ENCODE measurements around the gene A2ML1. TPM values are rescaled to one million over a fixed set of nuclear protein-coding genes. Genes with fewer than 3 reads are reported as not detected.
A peak's percentile ranks its signal among the peaks of the same experiment; 100 is the strongest.
"Not testable (repeated sequence)": the region's sequence is repeated elsewhere in the genome, so short reads cannot be mapped to it uniquely, and the experiment has no call there.

The A2ML1 gene
- total and polyA plus RNA-seq, 12 donors = 0.13 to 0.20 TPM; not detected in 10

DNA sequence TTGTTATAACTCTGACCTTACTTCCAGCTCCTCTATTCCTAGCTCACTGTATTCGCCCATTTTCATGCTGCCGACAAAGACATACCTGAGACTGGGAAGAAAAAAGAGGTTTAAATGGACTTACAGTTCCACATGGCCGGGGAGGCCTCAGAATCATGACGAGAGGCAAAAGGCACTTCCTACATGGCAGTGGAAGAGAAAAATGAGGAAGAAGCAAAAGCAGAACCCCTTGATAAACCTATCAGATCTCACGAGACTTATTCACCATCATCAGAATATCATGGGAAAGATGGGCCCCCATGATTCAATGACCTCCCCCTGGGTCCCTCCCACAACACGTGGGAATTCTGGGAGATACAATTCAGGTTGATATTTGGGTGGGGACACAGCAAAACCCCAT is 77.4 kb downstream of the A2ML1 start:
- no peaks in the 10 kb centered on the region for H3K9me3 ChIP-seq
- no peaks in the 10 kb centered on the region for H3K27me3 ChIP-seq
- H3K4me3 ChIP-seq = no peak overlapping the region
- DNase-seq = no peak
- TF ChIP-seq, protein P1, sequence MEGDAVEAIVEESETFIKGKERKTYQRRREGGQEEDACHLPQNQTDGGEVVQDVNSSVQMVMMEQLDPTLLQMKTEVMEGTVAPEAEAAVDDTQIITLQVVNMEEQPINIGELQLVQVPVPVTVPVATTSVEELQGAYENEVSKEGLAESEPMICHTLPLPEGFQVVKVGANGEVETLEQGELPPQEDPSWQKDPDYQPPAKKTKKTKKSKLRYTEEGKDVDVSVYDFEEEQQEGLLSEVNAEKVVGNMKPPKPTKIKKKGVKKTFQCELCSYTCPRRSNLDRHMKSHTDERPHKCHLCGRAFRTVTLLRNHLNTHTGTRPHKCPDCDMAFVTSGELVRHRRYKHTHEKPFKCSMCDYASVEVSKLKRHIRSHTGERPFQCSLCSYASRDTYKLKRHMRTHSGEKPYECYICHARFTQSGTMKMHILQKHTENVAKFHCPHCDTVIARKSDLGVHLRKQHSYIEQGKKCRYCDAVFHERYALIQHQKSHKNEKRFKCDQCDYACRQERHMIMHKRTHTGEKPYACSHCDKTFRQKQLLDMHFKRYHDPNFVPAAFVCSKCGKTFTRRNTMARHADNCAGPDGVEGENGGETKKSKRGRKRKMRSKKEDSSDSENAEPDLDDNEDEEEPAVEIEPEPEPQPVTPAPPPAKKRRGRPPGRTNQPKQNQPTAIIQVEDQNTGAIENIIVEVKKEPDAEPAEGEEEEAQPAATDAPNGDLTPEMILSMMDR (IDR thresholded peaks at IDR 0.05) = no peak
- ATAC-seq = no peak
- intact Hi-C loops (cut with DNase I) = loop anchor here in 5 of 10 donors (10.0 kb wide), 3 partner anchors 115 to 215 kb away; no protein-coding TSS in a partner anchor
- H3K27ac ChIP-seq = no peak overlapping the region
- H3K4me1 ChIP-seq = peaks cover 0 to 7% (median 0%) of the 10 kb centered on the region in 9 donors
- H3K36me3 ChIP-seq = no peaks in the 10 kb centered on the region
- WGBS, 2 donors = 84 to 87% methylated on average over 6 of the region's 6 CpGs

- WGBS, 2 donors = 73 to 82% methylated on average over 5 of the region's 5 CpGs
- intact Hi-C loops (cut with DNase I); H3K4me3 ChIP-seq; ATAC-seq; H3K9me3 ChIP-seq; H3K27me3 ChIP-seq; H3K36me3 ChIP-seq; DNase-seq; H3K27ac ChIP-seq: not testable (repeated sequence)
- H3K4me1 ChIP-seq = peaks cover 0 to 12% (median 0%) of the 10 kb centered on the region in 9 donors
Observed at GRCh38 chr12:8902703-8903102, 80.3 kb downstream of the A2ML1 start.

DNA sequence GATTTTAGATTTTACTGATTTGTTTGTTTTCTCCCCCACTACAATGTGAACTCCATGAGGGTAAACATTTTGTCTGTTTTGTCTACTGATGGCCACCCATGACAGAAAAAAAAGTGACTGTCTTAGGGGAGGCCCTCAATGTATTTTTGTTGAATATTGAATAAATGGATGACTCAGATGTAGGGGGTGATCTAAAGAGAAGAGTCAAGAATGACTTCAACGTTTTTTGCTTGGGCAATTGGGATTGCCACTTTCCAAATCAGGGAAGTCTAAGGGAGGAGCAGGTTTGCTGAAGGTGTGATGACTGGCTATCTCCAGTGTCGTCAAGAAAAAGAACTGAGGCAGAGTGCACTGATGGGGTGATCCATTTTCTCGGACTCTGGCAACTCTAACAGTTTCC is 81.2 kb downstream of the A2ML1 start:
- Histone ChIP-seq H3K36me3 (no peaks in the 10 kb centered on the region), H3K4me1 (peaks cover 0 to 12% (median 0%) of the 10 kb centered on the region in 9 donors), H3K27ac (no peak overlapping the region), H3K4me3 (no peak overlapping the region), H3K27me3 (no peaks in the 10 kb centered on the region), H3K9me3 (no peaks in the 10 kb centered on the region)
- DNase-seq = no peak
- 79 to 82% methylated on average over 3 of the region's 3 CpGs for WGBS, 2 donors
- intact Hi-C loops (cut with DNase I) = no loop called here
- TF ChIP-seq, protein P1 (IDR thresholded peaks at IDR 0.05) = no peak
- no peak for ATAC-seq

DNA sequence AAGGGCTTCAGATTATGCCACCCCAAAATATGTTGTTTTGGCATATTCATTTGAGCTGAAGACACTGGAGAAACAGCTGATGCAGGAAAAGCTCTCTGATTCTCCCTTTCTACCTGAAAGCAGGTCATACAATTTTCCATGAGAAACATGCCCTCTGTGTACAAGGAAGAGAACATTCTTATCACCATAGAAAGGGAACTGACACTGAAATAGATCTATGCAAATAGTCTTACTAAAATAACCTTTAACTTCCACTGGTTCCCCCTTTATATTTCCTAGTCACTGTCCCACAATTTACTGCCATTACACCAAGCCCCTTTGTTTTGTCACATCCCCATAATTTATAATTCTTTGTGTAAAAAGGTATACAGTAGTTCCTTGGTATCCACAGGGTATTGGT is 82.2 kb downstream of the A2ML1 start:
- peak in 5 of 8 donors; percentile 34 to 85 (median 67) for ATAC-seq
- intact Hi-C loops (cut with DNase I) = no loop called here
- H3K4me3 ChIP-seq = no peak overlapping the region
- H3K4me1 ChIP-seq = peaks cover 0 to 12% (median 0%) of the 10 kb centered on the region in 9 donors
- TF ChIP-seq, protein P1 (IDR thresholded peaks at IDR 0.05) = no peak
- no peaks in the 10 kb centered on the region for H3K36me3 ChIP-seq
- H3K9me3 ChIP-seq = no peaks in the 10 kb centered on the region
- H3K27me3 ChIP-seq = no peaks in the 10 kb centered on the region
- DNase-seq = no peak
- H3K27ac ChIP-seq = peak overlapping the region in 7 of 10 donors; percentile 41 to 73 (median 63)

GRCh38 chr12:8905546-8905945 is 83.1 kb downstream of the A2ML1 start:
- intact Hi-C loops (cut with DNase I) = no loop called here
- no peak overlapping the region for H3K4me3 ChIP-seq
- ATAC-seq = peak in 6 of 8 donors; percentile 48 to 79 (median 65)

More at GRCh38 chr12:8905546-8905945, 83.1 kb downstream of the A2ML1 start:
- Histone ChIP-seq H3K27ac (peak overlapping the region in 8 of 10 donors; percentile 22 to 73 (median 62)), H3K9me3 (no peaks in the 10 kb centered on the region), H3K27me3 (no peaks in the 10 kb centered on the region), H3K36me3 (no peaks in the 10 kb centered on the region), H3K4me1 (peaks cover 0 to 12% (median 0%) of the 10 kb centered on the region in 9 donors)
- TF ChIP-seq, protein P1 (IDR thresholded peaks at IDR 0.05) = no peak
- DNase-seq = no peak
- 43 to 50% methylated on average over 10 of the region's 10 CpGs for WGBS, 2 donors

All from heart right ventricle (tissue), 16 donors.